ENCODE data around the gene TSPAN18. TPM values are rescaled to one million over a fixed set of nuclear protein-coding genes. Genes with fewer than 3 reads are reported as not detected.

Gene TSPAN18
- total and polyA plus RNA-seq, 2 experiments from 2014 or later: 6.0 to 10.6 TPM

GRCh38 chr11:44749189-44749588, 22.4 kb downstream of the TSPAN18 start:
- Histone ChIP-seq H4K20me1 (replicated peaks; ENCODE audit: insufficient read depth) (no peaks in the 10 kb centered on the region), H3F3A (replicated peaks; ENCODE audit: low read depth) (peaks cover 5% of the 10 kb centered on the region; the same call in 1 of the 2 replicates), H3K4me1 (ENCODE audit: insufficient read depth) (peaks cover 32% of the 10 kb centered on the region), H2AFZ (no peak overlapping the region), H3K36me3 (ENCODE audit: insufficient read depth) (no peaks in the 10 kb centered on the region), H3K4me2 (no peak overlapping the region), H3K27me3 (ENCODE audit: insufficient read depth) (peaks cover 32% of the 10 kb centered on the region), H3K4me3 (no peak overlapping the region), H3K9me2 (ENCODE audit: insufficient read depth) (no peaks in the 10 kb centered on the region), H3K27ac (ENCODE audit: low read depth) (no peak overlapping the region), H3K79me2 (replicated peaks; ENCODE audit: insufficient read depth) (no peaks in the 10 kb centered on the region)
- H3K4me3 Mint-ChIP-seq: no peak overlapping the region
- no peak for ATAC-seq
- peaks cover 6% of the 10 kb centered on the region; the same call in 2 of the 3 replicates for H3K9me3 Mint-ChIP-seq
- no peak for DNase-seq (ENCODE audit: low spot score)
- H3K27me3 Mint-ChIP-seq (ENCODE audit: insufficient read depth, low read depth, poor library complexity): peaks cover 23% of the 10 kb centered on the region
- H3K27ac Mint-ChIP-seq: no peak overlapping the region
- H3K36me3 Mint-ChIP-seq (ENCODE audit: low read depth): peaks cover 6% of the 10 kb centered on the region; the same call in 2 of the 3 replicates
- H3K4me1 Mint-ChIP-seq: peaks cover 52% of the 10 kb centered on the region
- TF ChIP-seq, protein P1, sequence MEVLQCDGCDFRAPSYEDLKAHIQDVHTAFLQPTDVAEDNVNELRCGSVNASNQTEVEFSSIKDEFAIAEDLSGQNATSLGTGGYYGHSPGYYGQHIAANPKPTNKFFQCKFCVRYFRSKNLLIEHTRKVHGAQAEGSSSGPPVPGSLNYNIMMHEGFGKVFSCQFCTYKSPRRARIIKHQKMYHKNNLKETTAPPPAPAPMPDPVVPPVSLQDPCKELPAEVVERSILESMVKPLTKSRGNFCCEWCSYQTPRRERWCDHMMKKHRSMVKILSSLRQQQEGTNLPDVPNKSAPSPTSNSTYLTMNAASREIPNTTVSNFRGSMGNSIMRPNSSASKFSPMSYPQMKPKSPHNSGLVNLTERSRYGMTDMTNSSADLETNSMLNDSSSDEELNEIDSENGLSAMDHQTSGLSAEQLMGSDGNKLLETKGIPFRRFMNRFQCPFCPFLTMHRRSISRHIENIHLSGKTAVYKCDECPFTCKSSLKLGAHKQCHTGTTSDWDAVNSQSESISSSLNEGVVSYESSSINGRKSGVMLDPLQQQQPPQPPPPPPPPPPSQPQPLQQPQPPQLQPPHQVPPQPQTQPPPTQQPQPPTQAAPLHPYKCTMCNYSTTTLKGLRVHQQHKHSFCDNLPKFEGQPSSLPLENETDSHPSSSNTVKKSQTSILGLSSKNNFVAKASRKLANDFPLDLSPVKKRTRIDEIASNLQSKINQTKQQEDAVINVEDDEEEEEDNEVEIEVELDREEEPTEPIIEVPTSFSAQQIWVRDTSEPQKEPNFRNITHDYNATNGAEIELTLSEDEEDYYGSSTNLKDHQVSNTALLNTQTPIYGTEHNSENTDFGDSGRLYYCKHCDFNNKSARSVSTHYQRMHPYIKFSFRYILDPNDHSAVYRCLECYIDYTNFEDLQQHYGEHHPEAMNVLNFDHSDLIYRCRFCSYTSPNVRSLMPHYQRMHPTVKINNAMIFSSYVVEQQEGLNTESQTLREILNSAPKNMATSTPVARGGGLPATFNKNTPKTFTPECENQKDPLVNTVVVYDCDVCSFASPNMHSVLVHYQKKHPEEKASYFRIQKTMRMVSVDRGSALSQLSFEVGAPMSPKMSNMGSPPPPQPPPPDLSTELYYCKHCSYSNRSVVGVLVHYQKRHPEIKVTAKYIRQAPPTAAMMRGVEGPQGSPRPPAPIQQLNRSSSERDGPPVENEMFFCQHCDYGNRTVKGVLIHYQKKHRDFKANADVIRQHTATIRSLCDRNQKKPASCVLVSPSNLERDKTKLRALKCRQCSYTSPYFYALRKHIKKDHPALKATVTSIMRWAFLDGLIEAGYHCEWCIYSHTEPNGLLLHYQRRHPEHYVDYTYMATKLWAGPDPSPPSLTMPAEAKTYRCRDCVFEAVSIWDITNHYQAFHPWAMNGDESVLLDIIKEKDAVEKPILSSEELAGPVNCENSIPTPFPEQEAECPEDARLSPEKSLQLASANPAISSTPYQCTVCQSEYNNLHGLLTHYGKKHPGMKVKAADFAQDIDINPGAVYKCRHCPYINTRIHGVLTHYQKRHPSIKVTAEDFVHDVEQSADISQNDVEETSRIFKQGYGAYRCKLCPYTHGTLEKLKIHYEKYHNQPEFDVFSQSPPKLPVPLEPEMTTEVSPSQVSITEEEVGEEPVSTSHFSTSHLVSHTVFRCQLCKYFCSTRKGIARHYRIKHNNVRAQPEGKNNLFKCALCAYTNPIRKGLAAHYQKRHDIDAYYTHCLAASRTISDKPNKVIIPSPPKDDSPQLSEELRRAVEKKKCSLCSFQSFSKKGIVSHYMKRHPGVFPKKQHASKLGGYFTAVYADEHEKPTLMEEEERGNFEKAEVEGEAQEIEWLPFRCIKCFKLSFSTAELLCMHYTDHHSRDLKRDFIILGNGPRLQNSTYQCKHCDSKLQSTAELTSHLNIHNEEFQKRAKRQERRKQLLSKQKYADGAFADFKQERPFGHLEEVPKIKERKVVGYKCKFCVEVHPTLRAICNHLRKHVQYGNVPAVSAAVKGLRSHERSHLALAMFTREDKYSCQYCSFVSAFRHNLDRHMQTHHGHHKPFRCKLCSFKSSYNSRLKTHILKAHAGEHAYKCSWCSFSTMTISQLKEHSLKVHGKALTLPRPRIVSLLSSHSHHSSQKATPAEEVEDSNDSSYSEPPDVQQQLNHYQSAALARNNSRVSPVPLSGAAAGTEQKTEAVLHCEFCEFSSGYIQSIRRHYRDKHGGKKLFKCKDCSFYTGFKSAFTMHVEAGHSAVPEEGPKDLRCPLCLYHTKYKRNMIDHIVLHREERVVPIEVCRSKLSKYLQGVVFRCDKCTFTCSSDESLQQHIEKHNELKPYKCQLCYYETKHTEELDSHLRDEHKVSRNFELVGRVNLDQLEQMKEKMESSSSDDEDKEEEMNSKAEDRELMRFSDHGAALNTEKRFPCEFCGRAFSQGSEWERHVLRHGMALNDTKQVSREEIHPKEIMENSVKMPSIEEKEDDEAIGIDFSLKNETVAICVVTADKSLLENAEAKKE (CRISPR knock-in tag; IDR thresholded peaks at IDR 0.05): no peak
- TF ChIP-seq ZNF331 (CRISPR knock-in tag; IDR thresholded peaks at IDR 0.05; ENCODE audit: low read depth) (no peak), CREB1 (CRISPR knock-in tag; IDR thresholded peaks at IDR 0.05; ENCODE audit: low read depth) (no peak), REST (IDR thresholded peaks at IDR 0.05; ENCODE audit: unreplicated experiment) (no peak), ZNF114 (CRISPR knock-in tag; IDR thresholded peaks at IDR 0.05) (no peak), NANOG (IDR thresholded peaks at IDR 0.05; ENCODE audit: borderline replicate concordance) (no peak), STAT1 (IDR thresholded peaks at IDR 0.05; ENCODE audit: unreplicated experiment) (no peak), CTCF (conservative IDR thresholded peaks at IDR 0.05; ENCODE audit: low read depth in 2 of 2) (no peak), JUNB (IDR thresholded peaks at IDR 0.05; ENCODE audit: unreplicated experiment) (no peak), POLR2AphosphoS5 (IDR thresholded peaks at IDR 0.05; ENCODE audit: low read depth) (no peak), EZH2phosphoT487 (IDR thresholded peaks at IDR 0.05; ENCODE audit: unreplicated experiment) (no peak), EZH2 (IDR thresholded peaks at IDR 0.05; ENCODE audit: low read depth, unreplicated experiment) (no peak)
- TF ChIP-seq, protein P2, sequence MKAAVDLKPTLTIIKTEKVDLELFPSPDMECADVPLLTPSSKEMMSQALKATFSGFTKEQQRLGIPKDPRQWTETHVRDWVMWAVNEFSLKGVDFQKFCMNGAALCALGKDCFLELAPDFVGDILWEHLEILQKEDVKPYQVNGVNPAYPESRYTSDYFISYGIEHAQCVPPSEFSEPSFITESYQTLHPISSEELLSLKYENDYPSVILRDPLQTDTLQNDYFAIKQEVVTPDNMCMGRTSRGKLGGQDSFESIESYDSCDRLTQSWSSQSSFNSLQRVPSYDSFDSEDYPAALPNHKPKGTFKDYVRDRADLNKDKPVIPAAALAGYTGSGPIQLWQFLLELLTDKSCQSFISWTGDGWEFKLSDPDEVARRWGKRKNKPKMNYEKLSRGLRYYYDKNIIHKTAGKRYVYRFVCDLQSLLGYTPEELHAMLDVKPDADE (IDR thresholded peaks at IDR 0.05): no peak

All from GM23338 (cell line).